NB4 (cell line): Measurements from ENCODE around the gene AGPS.

Source experiments
- MYC ChIP-seq: IDR thresholded peaks from 2 replicates; pipeline ENCODE4 v1.6.1; 2011; ENCODE audit warnings: low read depth, low read length
- POLR2A ChIP-seq: IDR thresholded peaks from 2 replicates; pipeline ENCODE4 v1.6.1; 2011; ENCODE audit warnings: mild to moderate bottlenecking; ENCODE audit not compliant: insufficient read length; ENCODE audit errors: extremely low read depth
- TF ChIP-seq, protein P1 (sequence below): IDR thresholded peaks from one replicate; pipeline ENCODE4 v1.5.1; 2012; ENCODE audit warnings: low read depth, low read length
- TF ChIP-seq, protein P2 (sequence below): IDR thresholded peaks from 2 replicates; pipeline ENCODE4 v1.6.1; 2011; ENCODE audit warnings: low read depth, low read length

DNA sequence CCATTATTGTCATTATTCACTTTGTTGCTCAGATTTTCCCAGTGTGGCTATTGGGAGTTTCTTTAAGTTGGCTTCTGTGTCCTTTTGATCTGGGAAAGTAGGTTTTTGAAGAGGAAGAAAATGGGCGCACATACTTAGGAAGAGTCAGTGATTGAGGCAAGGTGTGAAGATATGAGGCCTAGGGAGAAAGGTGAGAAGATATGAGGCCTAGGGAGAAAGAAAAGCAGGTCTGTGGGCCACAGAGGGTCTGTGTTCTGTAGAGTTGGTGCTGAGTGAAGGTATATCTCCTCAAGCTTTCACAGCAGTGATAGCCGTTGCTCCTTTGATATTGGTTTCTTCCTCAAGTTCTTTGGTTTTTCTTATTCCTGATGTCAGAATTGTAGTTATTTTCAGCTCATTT lies 126.2 kb downstream of the AGPS start:
- TF ChIP-seq, protein P1, sequence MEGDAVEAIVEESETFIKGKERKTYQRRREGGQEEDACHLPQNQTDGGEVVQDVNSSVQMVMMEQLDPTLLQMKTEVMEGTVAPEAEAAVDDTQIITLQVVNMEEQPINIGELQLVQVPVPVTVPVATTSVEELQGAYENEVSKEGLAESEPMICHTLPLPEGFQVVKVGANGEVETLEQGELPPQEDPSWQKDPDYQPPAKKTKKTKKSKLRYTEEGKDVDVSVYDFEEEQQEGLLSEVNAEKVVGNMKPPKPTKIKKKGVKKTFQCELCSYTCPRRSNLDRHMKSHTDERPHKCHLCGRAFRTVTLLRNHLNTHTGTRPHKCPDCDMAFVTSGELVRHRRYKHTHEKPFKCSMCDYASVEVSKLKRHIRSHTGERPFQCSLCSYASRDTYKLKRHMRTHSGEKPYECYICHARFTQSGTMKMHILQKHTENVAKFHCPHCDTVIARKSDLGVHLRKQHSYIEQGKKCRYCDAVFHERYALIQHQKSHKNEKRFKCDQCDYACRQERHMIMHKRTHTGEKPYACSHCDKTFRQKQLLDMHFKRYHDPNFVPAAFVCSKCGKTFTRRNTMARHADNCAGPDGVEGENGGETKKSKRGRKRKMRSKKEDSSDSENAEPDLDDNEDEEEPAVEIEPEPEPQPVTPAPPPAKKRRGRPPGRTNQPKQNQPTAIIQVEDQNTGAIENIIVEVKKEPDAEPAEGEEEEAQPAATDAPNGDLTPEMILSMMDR, result no peak
- TF ChIP-seq POLR2A (no peak), MYC (no peak)
- TF ChIP-seq, protein P2, sequence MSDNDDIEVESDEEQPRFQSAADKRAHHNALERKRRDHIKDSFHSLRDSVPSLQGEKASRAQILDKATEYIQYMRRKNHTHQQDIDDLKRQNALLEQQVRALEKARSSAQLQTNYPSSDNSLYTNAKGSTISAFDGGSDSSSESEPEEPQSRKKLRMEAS, result no peak
